ENCODE data around the gene CES5A. TPM values are rescaled to one million over a fixed set of nuclear protein-coding genes. Genes with fewer than 3 reads are reported as not detected.
"Not testable (repeated sequence)": the region's sequence is repeated elsewhere in the genome, so short reads cannot be mapped to it uniquely, and the experiment has no call there.

CES5A gene
- total RNA-seq, 4 donors from 2014 or later, result not detected

DNA sequence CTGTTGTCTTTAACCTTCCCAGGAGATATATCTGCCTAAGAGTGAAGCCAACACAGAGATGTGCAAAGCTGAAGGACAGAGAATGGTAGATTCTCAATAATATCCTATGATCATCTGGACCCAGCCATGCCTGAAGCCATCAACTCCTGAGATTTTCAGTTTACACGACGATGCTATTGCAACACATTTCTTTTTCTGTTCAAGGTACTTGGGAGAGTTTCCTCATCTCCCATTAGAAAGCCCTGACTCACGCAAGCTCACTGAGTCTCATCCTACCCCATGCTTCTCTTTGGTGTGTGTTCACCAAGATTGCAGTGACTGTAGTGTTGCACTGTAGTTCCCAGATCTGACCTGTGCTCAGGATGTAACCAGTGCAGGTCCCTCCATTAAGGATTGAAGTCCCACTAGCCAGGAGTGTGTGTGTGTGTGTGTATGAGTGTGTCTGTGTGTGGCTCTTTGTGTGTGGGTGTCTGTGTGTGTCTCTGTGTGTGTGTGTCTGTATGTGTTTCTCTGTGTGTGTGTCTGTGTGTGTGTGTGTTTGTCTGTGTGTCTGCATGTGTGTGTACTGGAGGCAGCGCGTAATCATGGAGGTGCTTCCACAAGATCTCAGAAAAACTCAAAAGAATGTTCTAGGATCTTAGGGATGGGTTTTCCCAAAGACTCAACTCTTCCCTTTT lies 57.8 kb downstream of the CES5A start:
- TF ChIP-seq EP300 (IDR thresholded peaks at IDR 0.05) (no peak), POLR2A (IDR thresholded peaks at IDR 0.05; ENCODE audit: low read depth) (no peak), POLR2AphosphoS5 (IDR thresholded peaks at IDR 0.05) (no peak)
- TF ChIP-seq, protein P1, sequence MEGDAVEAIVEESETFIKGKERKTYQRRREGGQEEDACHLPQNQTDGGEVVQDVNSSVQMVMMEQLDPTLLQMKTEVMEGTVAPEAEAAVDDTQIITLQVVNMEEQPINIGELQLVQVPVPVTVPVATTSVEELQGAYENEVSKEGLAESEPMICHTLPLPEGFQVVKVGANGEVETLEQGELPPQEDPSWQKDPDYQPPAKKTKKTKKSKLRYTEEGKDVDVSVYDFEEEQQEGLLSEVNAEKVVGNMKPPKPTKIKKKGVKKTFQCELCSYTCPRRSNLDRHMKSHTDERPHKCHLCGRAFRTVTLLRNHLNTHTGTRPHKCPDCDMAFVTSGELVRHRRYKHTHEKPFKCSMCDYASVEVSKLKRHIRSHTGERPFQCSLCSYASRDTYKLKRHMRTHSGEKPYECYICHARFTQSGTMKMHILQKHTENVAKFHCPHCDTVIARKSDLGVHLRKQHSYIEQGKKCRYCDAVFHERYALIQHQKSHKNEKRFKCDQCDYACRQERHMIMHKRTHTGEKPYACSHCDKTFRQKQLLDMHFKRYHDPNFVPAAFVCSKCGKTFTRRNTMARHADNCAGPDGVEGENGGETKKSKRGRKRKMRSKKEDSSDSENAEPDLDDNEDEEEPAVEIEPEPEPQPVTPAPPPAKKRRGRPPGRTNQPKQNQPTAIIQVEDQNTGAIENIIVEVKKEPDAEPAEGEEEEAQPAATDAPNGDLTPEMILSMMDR (IDR thresholded peaks at IDR 0.05), result no peak
- H3K9me3 ChIP-seq, result no peaks in the 10 kb centered on the region
- peaks cover 0 to 22% (median 0%) of the 10 kb centered on the region in 4 donors for H3K27me3 ChIP-seq
- no peak overlapping the region for H3K27ac ChIP-seq (replicated peaks in 1 of 4)
- WGBS, result 92% methylated on average over 5 of the region's 5 CpGs
- peaks cover 0 to 4% (median 0%) of the 10 kb centered on the region in 4 donors for H3K36me3 ChIP-seq
- intact Hi-C loops (cut with DNase I), result no loop called here
- DNase-seq (ENCODE audit: extremely low spot score), result no peak
- H3K4me1 ChIP-seq, result no peaks in the 10 kb centered on the region
- H3K4me3 ChIP-seq, result no peak overlapping the region

DNA sequence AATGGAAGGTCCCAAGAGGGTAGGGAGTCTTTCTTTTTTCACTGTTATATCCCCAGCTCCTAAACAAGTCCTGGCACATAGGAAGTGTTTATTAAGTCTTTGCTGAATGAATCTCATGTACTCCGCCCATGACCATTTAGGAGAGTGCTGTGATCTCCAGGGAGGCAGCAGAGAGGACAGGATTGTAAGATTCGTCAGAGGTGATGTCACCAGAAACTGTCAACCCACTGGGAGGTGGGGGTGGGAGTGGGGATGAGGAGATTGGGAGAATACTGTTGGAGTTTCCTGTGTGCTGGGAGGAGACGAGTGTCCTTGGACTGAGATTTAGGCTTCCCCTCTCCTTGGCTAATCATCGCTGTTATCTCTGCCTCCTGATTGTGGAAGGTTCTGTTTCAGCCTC lies 59.0 kb downstream of the CES5A start:
- WGBS, result 50% methylated on average over 4 of the region's 4 CpGs
- DNase-seq (ENCODE audit: extremely low spot score); H3K9me3 ChIP-seq; intact Hi-C loops (cut with DNase I); H3K36me3 ChIP-seq; H3K4me3 ChIP-seq; H3K27ac ChIP-seq (replicated peaks in 1 of 4); H3K4me1 ChIP-seq: not testable (repeated sequence)
- H3K27me3 ChIP-seq, result peaks cover 0 to 12% (median 0%) of the 10 kb centered on the region in 4 donors

DNA sequence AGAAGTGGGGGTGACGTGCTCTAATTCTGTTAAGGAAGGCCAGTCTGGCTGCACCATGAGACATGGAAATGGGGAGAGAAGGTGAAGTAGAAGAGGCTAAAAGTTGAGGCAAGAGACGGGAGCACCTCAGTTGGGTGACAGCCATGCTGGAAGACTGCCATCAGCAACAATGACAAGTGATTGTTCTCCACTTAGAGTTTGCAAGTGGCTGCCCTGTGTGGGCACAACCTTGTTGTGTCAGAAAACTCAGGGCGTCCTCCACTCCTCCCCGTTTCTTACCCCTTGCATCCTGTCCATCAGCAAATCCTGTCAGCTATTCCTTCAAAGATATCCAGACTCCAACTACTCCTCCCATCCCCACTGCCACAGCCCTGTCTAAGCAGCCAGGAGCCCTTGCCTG lies 59.9 kb downstream of the CES5A start:
- Histone ChIP-seq H3K36me3 (no peaks in the 10 kb centered on the region), H3K27me3 (peaks cover 0 to 9% (median 0%) of the 10 kb centered on the region in 4 donors), H3K4me3 (no peak overlapping the region), H3K4me1 (no peaks in the 10 kb centered on the region), H3K27ac (replicated peaks in 1 of 4) (no peak overlapping the region), H3K9me3 (no peaks in the 10 kb centered on the region)
- intact Hi-C loops (cut with DNase I), result no loop called here
- 86% methylated on average over 4 of the region's 4 CpGs for WGBS
- TF ChIP-seq, protein P1 (IDR thresholded peaks at IDR 0.05), result no peak
- TF ChIP-seq EP300 (IDR thresholded peaks at IDR 0.05) (no peak), POLR2AphosphoS5 (IDR thresholded peaks at IDR 0.05) (no peak), POLR2A (IDR thresholded peaks at IDR 0.05; ENCODE audit: low read depth) (no peak)
- DNase-seq (ENCODE audit: extremely low spot score), result no peak

DNA sequence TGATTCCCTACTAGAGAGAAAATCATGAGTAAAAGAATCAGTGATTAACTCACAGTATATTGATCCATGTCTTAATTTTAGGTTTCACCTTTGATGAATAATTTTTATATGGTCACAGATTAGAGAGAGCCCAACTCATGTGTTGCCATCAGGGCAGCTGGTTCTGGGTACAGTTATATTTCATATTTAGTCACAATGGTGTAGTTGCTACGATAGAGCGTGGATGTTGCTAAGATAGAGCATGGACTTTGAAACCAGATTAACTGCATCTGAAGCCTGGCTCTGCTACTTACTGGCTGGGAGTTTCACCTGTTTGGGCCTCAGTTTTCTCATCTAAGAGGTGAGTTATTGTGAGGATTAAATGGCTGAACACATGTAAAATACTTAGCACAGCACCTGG lies 61.0 kb downstream of the CES5A start:
- H3K9me3 ChIP-seq; DNase-seq (ENCODE audit: extremely low spot score); intact Hi-C loops (cut with DNase I); H3K4me1 ChIP-seq; H3K36me3 ChIP-seq; H3K4me3 ChIP-seq; H3K27ac ChIP-seq (replicated peaks in 1 of 4): not testable (repeated sequence)
- 90% methylated on average over 2 of the region's 2 CpGs for WGBS
- H3K27me3 ChIP-seq, result peaks cover 0 to 14% (median 0%) of the 10 kb centered on the region in 4 donors

DNA sequence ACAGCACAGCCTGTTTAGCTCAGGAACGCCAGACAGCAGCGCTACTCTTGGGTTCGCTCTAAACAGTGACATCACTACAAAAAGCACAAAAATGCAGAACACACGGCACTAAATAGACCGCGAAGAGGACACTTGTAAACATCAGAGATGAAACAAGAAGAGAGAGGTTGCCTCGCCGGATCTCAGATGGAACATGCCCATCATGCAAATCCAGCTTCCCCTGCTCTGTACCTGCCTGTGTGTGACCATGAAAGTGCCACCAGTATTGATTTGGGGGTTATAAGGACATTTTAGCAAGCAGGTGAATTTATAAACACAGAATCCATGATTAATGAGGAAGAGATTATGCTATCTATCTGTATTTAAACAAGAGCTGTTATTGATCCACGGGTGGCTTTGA lies 61.4 kb downstream of the CES5A start:
- intact Hi-C loops (cut with DNase I); H3K4me1 ChIP-seq: not testable (repeated sequence)
- 79% methylated on average over 8 of the region's 9 CpGs for WGBS

DNA sequence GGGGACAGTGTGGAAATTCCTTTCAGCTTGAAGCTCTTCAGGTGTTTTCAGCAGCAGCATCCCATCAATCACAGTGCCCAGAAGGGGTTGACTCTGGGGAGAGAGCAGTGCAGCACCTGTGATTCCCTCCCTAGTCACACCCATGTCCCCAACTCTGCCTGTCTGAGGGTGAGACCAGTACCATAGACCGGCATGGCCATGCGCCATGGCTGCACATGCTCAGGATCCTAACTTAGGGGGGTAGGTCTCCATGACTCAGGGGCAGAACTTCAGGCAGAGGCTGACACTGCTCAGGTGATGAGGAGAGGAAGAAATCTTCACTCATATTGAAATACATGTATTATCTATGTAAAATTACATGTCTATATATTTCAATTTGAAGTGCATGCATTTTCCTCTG lies 62.2 kb downstream of the CES5A start:
- WGBS, result 79% methylated on average over 2 of the region's 2 CpGs
- no peaks in the 10 kb centered on the region for H3K36me3 ChIP-seq
- intact Hi-C loops (cut with DNase I), result no loop called here
- DNase-seq (ENCODE audit: extremely low spot score), result no peak
- H3K9me3 ChIP-seq, result no peaks in the 10 kb centered on the region
- TF ChIP-seq EP300 (IDR thresholded peaks at IDR 0.05), result no peak
- TF ChIP-seq, protein P1 (IDR thresholded peaks at IDR 0.05), result no peak
- no peak for TF ChIP-seq POLR2AphosphoS5 (IDR thresholded peaks at IDR 0.05)
- TF ChIP-seq POLR2A (IDR thresholded peaks at IDR 0.05; ENCODE audit: low read depth), result no peak
- H3K4me1 ChIP-seq, result no peaks in the 10 kb centered on the region
- peaks cover 0 to 14% (median 0%) of the 10 kb centered on the region in 4 donors for H3K27me3 ChIP-seq
- H3K4me3 ChIP-seq, result no peak overlapping the region
- no peak overlapping the region for H3K27ac ChIP-seq (replicated peaks in 1 of 4)

More for the DNA sequence above, 61.4 kb downstream of the CES5A start:
- H3K27me3 ChIP-seq, result peaks cover 0 to 14% (median 0%) of the 10 kb centered on the region in 4 donors
- not testable (repeated sequence) for H3K27ac ChIP-seq (replicated peaks in 1 of 4); H3K9me3 ChIP-seq; DNase-seq (ENCODE audit: extremely low spot score); H3K36me3 ChIP-seq; H3K4me3 ChIP-seq
